ENCODE data around the gene LY6G5B. TPM values are rescaled to one million over a fixed set of nuclear protein-coding genes. Genes with fewer than 3 reads are reported as not detected.
A peak's percentile ranks its signal among the peaks of the same experiment; 100 is the strongest.

Gene LY6G5B
- total RNA-seq, 6 experiments from 2014 or later: 4.6 to 6.0 (median 5.3) TPM

- Mint-ChIP-seq H3K27ac (no peak overlapping the region), H3K9me3 (no peaks in the 10 kb centered on the region), H3K4me3 (no peak overlapping the region), H3K4me1 (ENCODE audit: low read depth) (peaks cover 3% of the 10 kb centered on the region), H3K36me3 (ENCODE audit: low read depth) (peaks cover 9% of the 10 kb centered on the region; the same call in 1 of the 2 replicates), H3K27me3 (ENCODE audit: insufficient read depth) (no peaks in the 10 kb centered on the region; the same call in 1 of the 2 replicates)
- DNase-seq: no peak
- TF ChIP-seq, protein P1, sequence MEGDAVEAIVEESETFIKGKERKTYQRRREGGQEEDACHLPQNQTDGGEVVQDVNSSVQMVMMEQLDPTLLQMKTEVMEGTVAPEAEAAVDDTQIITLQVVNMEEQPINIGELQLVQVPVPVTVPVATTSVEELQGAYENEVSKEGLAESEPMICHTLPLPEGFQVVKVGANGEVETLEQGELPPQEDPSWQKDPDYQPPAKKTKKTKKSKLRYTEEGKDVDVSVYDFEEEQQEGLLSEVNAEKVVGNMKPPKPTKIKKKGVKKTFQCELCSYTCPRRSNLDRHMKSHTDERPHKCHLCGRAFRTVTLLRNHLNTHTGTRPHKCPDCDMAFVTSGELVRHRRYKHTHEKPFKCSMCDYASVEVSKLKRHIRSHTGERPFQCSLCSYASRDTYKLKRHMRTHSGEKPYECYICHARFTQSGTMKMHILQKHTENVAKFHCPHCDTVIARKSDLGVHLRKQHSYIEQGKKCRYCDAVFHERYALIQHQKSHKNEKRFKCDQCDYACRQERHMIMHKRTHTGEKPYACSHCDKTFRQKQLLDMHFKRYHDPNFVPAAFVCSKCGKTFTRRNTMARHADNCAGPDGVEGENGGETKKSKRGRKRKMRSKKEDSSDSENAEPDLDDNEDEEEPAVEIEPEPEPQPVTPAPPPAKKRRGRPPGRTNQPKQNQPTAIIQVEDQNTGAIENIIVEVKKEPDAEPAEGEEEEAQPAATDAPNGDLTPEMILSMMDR (IDR thresholded peaks at IDR 0.05): no peak
Measured at GRCh38 chr6:31686483-31686882, 16.7 kb downstream of the LY6G5B start.

DNA sequence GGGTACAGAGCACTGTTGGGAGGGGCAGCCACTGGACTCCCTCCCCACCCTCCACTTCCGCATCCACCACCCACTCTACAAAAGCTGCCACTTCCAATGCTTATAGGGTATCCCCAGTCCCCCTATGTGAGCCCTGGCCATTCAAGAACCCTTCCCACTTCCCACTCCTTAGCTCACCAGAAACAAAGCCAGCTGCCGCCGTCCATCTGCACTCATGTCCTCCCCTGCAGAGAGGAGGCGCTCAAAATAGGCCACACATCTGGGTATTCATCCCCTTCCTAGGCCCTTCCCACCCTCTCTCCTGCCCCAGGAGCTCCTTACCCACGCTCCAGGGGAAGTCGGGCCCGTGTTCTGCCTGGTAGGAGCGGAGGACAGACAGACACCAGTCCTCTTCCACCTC lies 17.5 kb downstream of the LY6G5B start:
- TF ChIP-seq, protein P1 (IDR thresholded peaks at IDR 0.05): no peak
- H3K4me3 Mint-ChIP-seq: no peak overlapping the region
- no peaks in the 10 kb centered on the region; the same call in 1 of the 2 replicates for H3K27me3 Mint-ChIP-seq (ENCODE audit: insufficient read depth)
- H3K36me3 Mint-ChIP-seq (ENCODE audit: low read depth): peaks cover 9% of the 10 kb centered on the region; the same call in 1 of the 2 replicates
- no peaks in the 10 kb centered on the region for H3K9me3 Mint-ChIP-seq
- no peak overlapping the region for H3K27ac Mint-ChIP-seq
- no peaks in the 10 kb centered on the region for H3K4me1 Mint-ChIP-seq (ENCODE audit: low read depth)
- no peak for DNase-seq

DNA sequence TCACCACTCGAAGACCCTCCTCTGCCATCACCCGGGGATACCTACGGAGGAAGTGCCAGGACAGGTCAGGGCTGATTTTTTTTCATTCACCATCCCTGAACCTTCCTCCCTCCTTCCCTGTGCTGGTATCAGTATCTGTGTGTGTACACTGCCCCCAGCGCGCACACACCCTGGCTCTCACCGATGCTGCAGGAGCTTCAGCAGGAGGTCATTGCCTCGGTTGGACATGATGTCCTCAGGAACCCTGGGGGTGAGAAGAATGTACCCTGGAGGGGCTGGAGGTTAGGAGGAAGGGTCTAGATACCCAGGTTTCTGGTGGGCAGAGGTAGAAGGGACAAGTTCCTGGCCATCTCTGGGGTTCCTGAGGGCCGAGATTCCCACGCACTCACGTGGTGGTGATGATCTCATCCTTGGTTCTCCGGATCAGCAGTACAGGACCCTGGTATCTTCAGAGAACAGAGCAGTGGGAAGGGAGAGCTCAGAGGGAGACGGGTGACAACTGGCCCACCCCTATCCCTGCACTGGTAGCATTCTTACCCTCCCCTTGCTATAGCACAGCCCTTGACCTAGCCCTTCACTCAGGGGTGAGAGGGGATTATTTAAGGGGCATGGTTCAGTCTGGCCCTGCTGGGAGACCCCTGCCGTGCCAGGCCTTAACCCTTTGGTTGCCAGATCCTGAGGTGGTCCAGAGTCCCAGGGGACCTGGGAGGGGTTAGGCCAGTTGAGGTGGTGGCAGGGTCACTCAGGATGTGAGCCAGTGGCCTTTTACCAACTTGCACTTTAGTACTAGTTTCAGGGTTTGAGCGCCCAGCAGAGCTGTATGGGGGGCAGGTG lies 18.3 kb downstream of the LY6G5B start:
- TF ChIP-seq, protein P1 (IDR thresholded peaks at IDR 0.05): no peak
- H3K9me3 Mint-ChIP-seq: no peaks in the 10 kb centered on the region
- DNase-seq: no peak
- peaks cover 9% of the 10 kb centered on the region; the same call in 1 of the 2 replicates for H3K36me3 Mint-ChIP-seq (ENCODE audit: low read depth)
- no peaks in the 10 kb centered on the region for H3K4me1 Mint-ChIP-seq (ENCODE audit: low read depth)
- H3K27me3 Mint-ChIP-seq (ENCODE audit: insufficient read depth): no peaks in the 10 kb centered on the region; the same call in 1 of the 2 replicates
- no peak overlapping the region for H3K4me3 Mint-ChIP-seq
- no peak overlapping the region for H3K27ac Mint-ChIP-seq

GRCh38 chr6:31689249-31690110 lies 19.7 kb downstream of the LY6G5B start:
- H3K36me3 Mint-ChIP-seq (ENCODE audit: low read depth): peaks cover 9% of the 10 kb centered on the region; the same call in 1 of the 2 replicates
- H3K27ac Mint-ChIP-seq: no peak overlapping the region
- no peak overlapping the region for H3K4me3 Mint-ChIP-seq
- H3K4me1 Mint-ChIP-seq (ENCODE audit: low read depth): no peaks in the 10 kb centered on the region
- H3K9me3 Mint-ChIP-seq: no peaks in the 10 kb centered on the region
- TF ChIP-seq, protein P1 (IDR thresholded peaks at IDR 0.05): peak; percentile 75
- DNase-seq: no peak
- no peaks in the 10 kb centered on the region for H3K27me3 Mint-ChIP-seq (ENCODE audit: insufficient read depth)

DNA sequence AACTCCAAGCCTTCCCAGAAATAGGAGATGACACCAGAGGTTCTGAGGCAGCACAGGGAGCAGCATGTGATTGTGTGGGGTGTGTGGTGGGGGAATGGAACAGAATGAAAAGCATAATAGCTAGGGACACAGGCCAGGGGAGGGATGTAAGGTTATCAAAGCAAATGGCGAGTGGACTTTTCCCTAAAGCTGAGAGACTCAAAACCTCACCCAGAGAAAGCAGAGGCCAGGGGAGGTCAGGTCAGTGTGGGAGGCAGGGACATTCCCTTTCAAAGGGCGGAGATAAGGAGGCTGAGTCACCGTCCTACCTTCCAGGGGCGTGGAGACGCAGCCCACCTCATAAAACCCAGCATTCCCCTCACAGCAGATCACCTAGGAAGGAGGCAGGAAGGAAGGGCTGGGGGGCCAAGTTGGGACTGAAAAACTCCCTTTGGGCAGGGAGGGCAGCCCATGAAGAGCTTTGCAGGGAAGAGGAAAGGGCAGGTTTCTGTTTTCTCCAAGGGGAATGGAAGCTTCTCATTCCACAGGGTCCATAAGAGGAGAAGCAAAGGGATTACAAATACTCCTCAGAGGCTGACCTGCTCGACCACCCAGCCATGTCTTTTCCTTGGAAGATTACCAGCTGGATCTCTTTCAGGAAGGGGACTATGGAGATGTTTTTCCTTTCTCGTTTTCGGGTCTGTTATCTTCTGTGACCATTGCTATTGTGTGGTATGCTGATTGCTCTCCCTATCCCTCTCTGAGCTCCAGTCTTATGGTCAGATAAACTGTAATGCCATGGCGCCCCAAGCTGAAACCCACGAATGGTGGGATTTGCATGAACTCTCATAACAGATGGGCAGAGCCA lies 20.7 kb downstream of the LY6G5B start:
- Mint-ChIP-seq H3K27me3 (ENCODE audit: insufficient read depth) (no peaks in the 10 kb centered on the region), H3K27ac (0 out of 2 replicates have a peak overlapping the region, but pooled peaks have one; percentile 8), H3K4me3 (no peak overlapping the region), H3K36me3 (ENCODE audit: low read depth) (peaks cover 9% of the 10 kb centered on the region; the same call in 1 of the 2 replicates), H3K4me1 (ENCODE audit: low read depth) (no peaks in the 10 kb centered on the region), H3K9me3 (no peaks in the 10 kb centered on the region)
- TF ChIP-seq, protein P1 (IDR thresholded peaks at IDR 0.05): no peak
- DNase-seq: no peak

Measured in HFFc6 (cell line).